ENCODE results near the gene ZFP90. TPM values are rescaled to one million over a fixed set of nuclear protein-coding genes. Genes with fewer than 3 reads are reported as not detected.
"Not testable (repeated sequence)": the region's sequence is repeated elsewhere in the genome, so short reads cannot be mapped to it uniquely, and the experiment has no call there.

Gene ZFP90
- total RNA-seq, 1 donor from 2014 or later: 18.4 TPM

- Histone ChIP-seq H3K36me3 (ENCODE audit: control insufficient read depth, insufficient read depth, low read length) (no peaks in the 10 kb centered on the region), H3K27me3 (ENCODE audit: control insufficient read depth, insufficient read depth, low read length) (no peaks in the 10 kb centered on the region), H3K4me3 (ENCODE audit: low read depth, low read length) (no peak overlapping the region)
- TF ChIP-seq, protein P1, sequence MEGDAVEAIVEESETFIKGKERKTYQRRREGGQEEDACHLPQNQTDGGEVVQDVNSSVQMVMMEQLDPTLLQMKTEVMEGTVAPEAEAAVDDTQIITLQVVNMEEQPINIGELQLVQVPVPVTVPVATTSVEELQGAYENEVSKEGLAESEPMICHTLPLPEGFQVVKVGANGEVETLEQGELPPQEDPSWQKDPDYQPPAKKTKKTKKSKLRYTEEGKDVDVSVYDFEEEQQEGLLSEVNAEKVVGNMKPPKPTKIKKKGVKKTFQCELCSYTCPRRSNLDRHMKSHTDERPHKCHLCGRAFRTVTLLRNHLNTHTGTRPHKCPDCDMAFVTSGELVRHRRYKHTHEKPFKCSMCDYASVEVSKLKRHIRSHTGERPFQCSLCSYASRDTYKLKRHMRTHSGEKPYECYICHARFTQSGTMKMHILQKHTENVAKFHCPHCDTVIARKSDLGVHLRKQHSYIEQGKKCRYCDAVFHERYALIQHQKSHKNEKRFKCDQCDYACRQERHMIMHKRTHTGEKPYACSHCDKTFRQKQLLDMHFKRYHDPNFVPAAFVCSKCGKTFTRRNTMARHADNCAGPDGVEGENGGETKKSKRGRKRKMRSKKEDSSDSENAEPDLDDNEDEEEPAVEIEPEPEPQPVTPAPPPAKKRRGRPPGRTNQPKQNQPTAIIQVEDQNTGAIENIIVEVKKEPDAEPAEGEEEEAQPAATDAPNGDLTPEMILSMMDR (IDR thresholded peaks at IDR 0.05; ENCODE audit: insufficient read depth, low read length, severe bottlenecking): no peak
- DNase-seq (ENCODE audit: low read depth): no peak
- no peak for FAIRE-seq
Measured at GRCh38 chr16:68492543-68493411, 46.3 kb upstream of the ZFP90 start.

GRCh38 chr16:68493412-68494070 lies 45.5 kb upstream of the ZFP90 start:
- H3K27me3 ChIP-seq (ENCODE audit: control insufficient read depth, insufficient read depth, low read length): no peaks in the 10 kb centered on the region
- no peak for DNase-seq (ENCODE audit: low read depth)
- no peaks in the 10 kb centered on the region for H3K36me3 ChIP-seq (ENCODE audit: control insufficient read depth, insufficient read depth, low read length)
- TF ChIP-seq, protein P1 (IDR thresholded peaks at IDR 0.05; ENCODE audit: insufficient read depth, low read length, severe bottlenecking): no peak
- no peak for FAIRE-seq
- no peak overlapping the region for H3K4me3 ChIP-seq (ENCODE audit: low read depth, low read length)

- FAIRE-seq; DNase-seq (ENCODE audit: low read depth); H3K4me3 ChIP-seq (ENCODE audit: low read depth, low read length); H3K36me3 ChIP-seq (ENCODE audit: control insufficient read depth, insufficient read depth, low read length); H3K27me3 ChIP-seq (ENCODE audit: control insufficient read depth, insufficient read depth, low read length): not testable (repeated sequence)
Measured at GRCh38 chr16:68494261-68494660, 44.8 kb upstream of the ZFP90 start.

DNA sequence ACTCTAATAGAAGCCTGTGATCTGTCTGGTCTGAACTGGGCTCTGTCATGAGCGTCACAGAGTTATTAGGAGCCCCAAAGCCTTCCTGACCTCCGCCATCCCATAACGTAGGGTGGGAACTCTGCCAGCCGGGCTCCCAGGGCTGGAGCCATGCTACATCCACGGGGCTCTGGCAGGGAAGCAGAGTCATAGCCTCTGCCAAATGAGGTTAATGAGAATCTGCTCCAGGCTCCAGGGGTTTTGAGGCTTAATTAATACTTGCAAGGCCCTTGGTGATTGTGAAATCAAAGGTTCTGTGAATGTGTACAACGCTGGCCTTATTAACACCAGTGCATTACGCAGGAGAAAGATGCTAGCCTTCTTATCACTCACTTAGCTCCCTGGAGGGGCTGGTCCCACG lies 42.4 kb upstream of the ZFP90 start:
- no peak for FAIRE-seq
- TF ChIP-seq, protein P1 (IDR thresholded peaks at IDR 0.05; ENCODE audit: insufficient read depth, low read length, severe bottlenecking): no peak
- no peaks in the 10 kb centered on the region for H3K36me3 ChIP-seq (ENCODE audit: control insufficient read depth, insufficient read depth, low read length)
- H3K27me3 ChIP-seq (ENCODE audit: control insufficient read depth, insufficient read depth, low read length): no peaks in the 10 kb centered on the region
- DNase-seq (ENCODE audit: low read depth): no peak
- H3K4me3 ChIP-seq (ENCODE audit: low read depth, low read length): no peak overlapping the region

- no peaks in the 10 kb centered on the region for H3K36me3 ChIP-seq (ENCODE audit: control insufficient read depth, insufficient read depth, low read length)
- no peak for FAIRE-seq
- H3K27me3 ChIP-seq (ENCODE audit: control insufficient read depth, insufficient read depth, low read length): peaks cover 2% of the 10 kb centered on the region
- DNase-seq (ENCODE audit: low read depth): no peak
- TF ChIP-seq, protein P1 (IDR thresholded peaks at IDR 0.05; ENCODE audit: insufficient read depth, low read length, severe bottlenecking): no peak
- H3K4me3 ChIP-seq (ENCODE audit: low read depth, low read length): no peak overlapping the region
Measured at GRCh38 chr16:68499006-68499405, 40.1 kb upstream of the ZFP90 start.

GRCh38 chr16:68503334-68503733 lies 35.8 kb upstream of the ZFP90 start:
- FAIRE-seq (peak; percentile 36), DNase-seq (ENCODE audit: low read depth) (peak; percentile 52)
- Histone ChIP-seq H3K4me3 (ENCODE audit: low read depth, low read length) (no peak overlapping the region), H3K27me3 (ENCODE audit: control insufficient read depth, insufficient read depth, low read length) (peaks cover 9% of the 10 kb centered on the region), H3K36me3 (ENCODE audit: control insufficient read depth, insufficient read depth, low read length) (no peaks in the 10 kb centered on the region)
- TF ChIP-seq, protein P1 (IDR thresholded peaks at IDR 0.05; ENCODE audit: insufficient read depth, low read length, severe bottlenecking): no peak

All from bronchial epithelial cell (primary cell).